Neural cell (in vitro differentiated cells): Measurements from ENCODE around the gene RXFP3. TPM values are rescaled to one million over a fixed set of nuclear protein-coding genes. Genes with fewer than 3 reads are reported as not detected.

ENCODE experiments used
- H2AFZ ChIP-seq: fragments of 200-600, 300-800 bp; sonication (generic), shearing (Covaris generic); 2 replicates; pipeline ENCODE4 v1.6.0; 2014; ENCODE audit warnings: low read depth, mild to moderate bottlenecking, antibody characterized with exemption, low read length, moderate library complexity
- H3F3A ChIP-seq: fragments of 200-600 bp; shearing (Covaris generic); 2 replicates; pipeline ENCODE4 v1.6.1; 2016; ENCODE audit warnings: mild to moderate bottlenecking, moderate library complexity, mixed read lengths, antibody characterized with exemption, low read length; ENCODE audit not compliant: insufficient read depth, poor library complexity, severe bottlenecking
- H3K27ac ChIP-seq: fragments of 200-600, 300-800 bp; sonication (generic), shearing (Covaris generic); 2 replicates; pipeline ENCODE4 v1.5.1; 2014; ENCODE audit warnings: mild to moderate bottlenecking, low read length, moderate library complexity
- H3K27me3 ChIP-seq: fragments of 300-800, 200-600 bp; sonication (generic), shearing (Covaris generic); 2 replicates; pipeline ENCODE4 v1.6.0; 2014; ENCODE audit warnings: mild to moderate bottlenecking, low read depth, low read length, moderate library complexity; ENCODE audit not compliant: insufficient read depth
- H3K36me3 ChIP-seq: fragments of 300-800, 200-600 bp; sonication (generic), shearing (Covaris generic); 2 replicates; pipeline ENCODE4 v1.5.1; 2014; ENCODE audit warnings: mild to moderate bottlenecking, antibody characterized with exemption, low read length, moderate library complexity; ENCODE audit not compliant: insufficient read depth
- H3K4me2 ChIP-seq: fragments of 300-800, 200-600 bp; sonication (generic), shearing (Covaris generic); 2 replicates; pipeline ENCODE4 v1.6.0; 2014; ENCODE audit warnings: mild to moderate bottlenecking, low read length
- H3K4me3 ChIP-seq: fragments of 300-800, 200-600 bp; sonication (generic), shearing (Covaris generic); 2 replicates; pipeline ENCODE4 v1.5.1; 2014; ENCODE audit warnings: mild to moderate bottlenecking, low read length, moderate library complexity
- H3K79me2 ChIP-seq: fragments of 200-600 bp; shearing (Covaris generic); replicated peaks from 2 replicates; pipeline ENCODE4 v1.6.0; 2014; ENCODE audit warnings: mild to moderate bottlenecking, low read length, moderate library complexity; ENCODE audit not compliant: insufficient read depth
- H3K9ac ChIP-seq: fragments of 300-800, 200-600 bp; sonication (generic), shearing (Covaris generic); 2 replicates; pipeline ENCODE4 v1.6.1; 2016; ENCODE audit warnings: mild to moderate bottlenecking, low read length, mixed read lengths
- H3K9me2 ChIP-seq: fragments of 200-600 bp; shearing (Covaris generic); 2 replicates; pipeline ENCODE4 v1.6.1; 2016; ENCODE audit warnings: mild to moderate bottlenecking, low read length, mixed read lengths; ENCODE audit not compliant: insufficient read depth
- H3K9me3 ChIP-seq: fragments of 200-600, 300-800 bp; sonication (generic), shearing (Covaris generic); 2 replicates; pipeline ENCODE4 v1.6.1; 2016; ENCODE audit warnings: mild to moderate bottlenecking, mixed run types, low read length, moderate library complexity, mixed read lengths
- H4K20me1 ChIP-seq: fragments of 200-600 bp; shearing (Covaris generic); 2 replicates; pipeline ENCODE4 v1.6.1; 2016; ENCODE audit warnings: mild to moderate bottlenecking, mixed run types; ENCODE audit not compliant: insufficient read depth
- CTCF ChIP-seq: fragments of 450-650 bp; IDR thresholded peaks from 2 replicates; pipeline ENCODE4 v1.5.1; 2014; ENCODE audit warnings: antibody characterized with exemption, mild to moderate bottlenecking, moderate library complexity; ENCODE audit not compliant: poor library complexity, severe bottlenecking
- EP300 ChIP-seq: fragments of 450-650 bp; conservative IDR thresholded peaks from 2 replicates; pipeline ENCODE4 v1.6.1; 2014; ENCODE audit warnings: antibody characterized with exemption, mild to moderate bottlenecking, moderate library complexity; ENCODE audit not compliant: poor library complexity, severe bottlenecking
- EZH2 ChIP-seq: fragments of 200-600, 300-800 bp; shearing (Covaris generic), sonication (generic); IDR thresholded peaks from 2 replicates; pipeline ENCODE4 v1.6.1; 2014; ENCODE audit warnings: antibody characterized with exemption, low read length, borderline replicate concordance, mild to moderate bottlenecking; ENCODE audit not compliant: insufficient read depth, poor library complexity, severe bottlenecking
- MXI1 ChIP-seq: fragments of 450-650 bp; conservative IDR thresholded peaks from 2 replicates; pipeline ENCODE4 v1.6.1; 2014; ENCODE audit warnings: antibody characterized with exemption, mild to moderate bottlenecking; ENCODE audit not compliant: poor library complexity, severe bottlenecking
- POLR2AphosphoS5 ChIP-seq: IDR thresholded peaks from 2 replicates; pipeline ENCODE4 v1.6.1; 2012
- RAD21 ChIP-seq: fragments of 450-650 bp; conservative IDR thresholded peaks from 2 replicates; pipeline ENCODE4 v1.6.1; 2014; ENCODE audit warnings: antibody characterized with exemption, mild to moderate bottlenecking, moderate library complexity
- REST ChIP-seq: IDR thresholded peaks from 2 replicates; pipeline ENCODE4 v1.6.1; 2012; ENCODE audit warnings: borderline replicate concordance
- SMC3 ChIP-seq: fragments of 450-650 bp; conservative IDR thresholded peaks from 2 replicates; pipeline ENCODE4 v1.6.1; 2014; ENCODE audit warnings: antibody characterized with exemption, mild to moderate bottlenecking, moderate library complexity; ENCODE audit not compliant: poor library complexity
- TAF1 ChIP-seq: IDR thresholded peaks from 2 replicates; pipeline ENCODE4 v1.6.1; 2012; ENCODE audit warnings: low read depth
- polyA plus RNA-seq: library from polyadenylated mRNA; depleted of rRNA; stranded (reverse); fragments of >200 nt; gene quantifications from 2 replicates; pipeline ENCODE4 v1.2.3, GENCODE V29; 2014

Gene RXFP3
- polyA plus RNA-seq, 1 donor from 2014 or later: not detected

- Histone ChIP-seq H3K79me2 (no peaks in the 10 kb centered on the region), H3K27ac (no peak overlapping the region), H3K9me2 (no peaks in the 10 kb centered on the region), H3F3A (no peaks in the 10 kb centered on the region), H3K27me3 (peaks cover 13% of the 10 kb centered on the region), H3K9me3 (no peaks in the 10 kb centered on the region), H2AFZ (no peak overlapping the region), H3K4me2 (no peak overlapping the region), H3K36me3 (no peaks in the 10 kb centered on the region), H3K9ac (no peak overlapping the region), H3K4me3 (no peak overlapping the region), H4K20me1 (no peaks in the 10 kb centered on the region)
- no peak for TF ChIP-seq EP300
- no peak for TF ChIP-seq POLR2AphosphoS5
- no peak for TF ChIP-seq MXI1
- no peak for TF ChIP-seq TAF1
- TF ChIP-seq EZH2: no peak
- no peak for TF ChIP-seq CTCF
- no peak for TF ChIP-seq SMC3
- no peak for TF ChIP-seq REST
- TF ChIP-seq RAD21: no peak
Observed at GRCh38 chr5:33888587-33888986, 47.6 kb upstream of the RXFP3 start.

GRCh38 chr5:33890131-33891032 is 45.8 kb upstream of the RXFP3 start:
- no peak overlapping the region for H3K4me2 ChIP-seq
- H3K9ac ChIP-seq: no peak overlapping the region
- no peaks in the 10 kb centered on the region for H3K9me2 ChIP-seq
- H3K36me3 ChIP-seq: no peaks in the 10 kb centered on the region
- H3K27ac ChIP-seq: no peak overlapping the region
- no peaks in the 10 kb centered on the region for H3F3A ChIP-seq
- no peaks in the 10 kb centered on the region for H3K79me2 ChIP-seq
- H3K9me3 ChIP-seq: no peaks in the 10 kb centered on the region
- peaks cover 13% of the 10 kb centered on the region for H3K27me3 ChIP-seq
- H3K4me3 ChIP-seq: no peak overlapping the region
- TF ChIP-seq POLR2AphosphoS5 (no peak), MXI1 (no peak), TAF1 (no peak), REST (no peak), EZH2 (no peak), SMC3 (no peak), CTCF (no peak), RAD21 (no peak), EP300 (no peak)
- H2AFZ ChIP-seq: no peak overlapping the region
- no peaks in the 10 kb centered on the region for H4K20me1 ChIP-seq
